SH-SY5Y (cell line): Measurements from ENCODE around the gene POU5F1.

ENCODE experiments used
- GATA2 ChIP-seq: IDR thresholded peaks from 2 replicates; pipeline ENCODE4 v1.6.1; 2011; ENCODE audit warnings: mild to moderate bottlenecking, low read depth, low read length
- GATA3 ChIP-seq: IDR thresholded peaks from 2 replicates; pipeline ENCODE4 v1.6.1; 2011; ENCODE audit warnings: low read depth, mild to moderate bottlenecking, low read length, moderate library complexity

GRCh38 chr6:31208506-31208905, 38.0 kb upstream of the POU5F1 start:
- TF ChIP-seq GATA3 = no peak
- no peak for TF ChIP-seq GATA2
